NCI-H774 (cell line): ENCODE measurements around the gene MYO1A.
"Not testable (repeated sequence)": the region's sequence is repeated elsewhere in the genome, so short reads cannot be mapped to it uniquely, and the experiment has no call there.

Source experiments
- DNase-seq: peaks from one replicate; lab custom pipeline; 2025; lab: John Stamatoyannopoulos, UW

Gene MYO1A

DNA sequence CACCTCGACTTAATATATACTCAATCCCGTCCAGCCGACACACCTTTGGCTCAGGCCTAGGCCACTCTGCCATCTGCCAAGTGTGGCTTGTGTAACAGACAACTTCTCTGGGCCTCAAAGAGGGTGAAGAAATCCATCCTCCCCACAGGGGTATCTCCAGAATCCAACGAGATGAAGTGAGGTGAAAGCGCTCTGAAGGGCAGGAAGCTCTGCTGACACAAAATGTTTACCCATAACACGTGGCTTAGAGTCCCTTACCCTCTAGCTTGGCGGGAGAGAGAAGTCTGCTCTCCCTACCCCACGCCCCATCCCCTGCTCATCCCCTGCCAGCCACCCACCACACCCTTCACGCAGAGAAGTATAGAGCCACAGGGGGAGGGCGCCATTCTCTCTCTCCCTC lies 56.6 kb downstream of the MYO1A start:
- DNase-seq = no peak

DNA sequence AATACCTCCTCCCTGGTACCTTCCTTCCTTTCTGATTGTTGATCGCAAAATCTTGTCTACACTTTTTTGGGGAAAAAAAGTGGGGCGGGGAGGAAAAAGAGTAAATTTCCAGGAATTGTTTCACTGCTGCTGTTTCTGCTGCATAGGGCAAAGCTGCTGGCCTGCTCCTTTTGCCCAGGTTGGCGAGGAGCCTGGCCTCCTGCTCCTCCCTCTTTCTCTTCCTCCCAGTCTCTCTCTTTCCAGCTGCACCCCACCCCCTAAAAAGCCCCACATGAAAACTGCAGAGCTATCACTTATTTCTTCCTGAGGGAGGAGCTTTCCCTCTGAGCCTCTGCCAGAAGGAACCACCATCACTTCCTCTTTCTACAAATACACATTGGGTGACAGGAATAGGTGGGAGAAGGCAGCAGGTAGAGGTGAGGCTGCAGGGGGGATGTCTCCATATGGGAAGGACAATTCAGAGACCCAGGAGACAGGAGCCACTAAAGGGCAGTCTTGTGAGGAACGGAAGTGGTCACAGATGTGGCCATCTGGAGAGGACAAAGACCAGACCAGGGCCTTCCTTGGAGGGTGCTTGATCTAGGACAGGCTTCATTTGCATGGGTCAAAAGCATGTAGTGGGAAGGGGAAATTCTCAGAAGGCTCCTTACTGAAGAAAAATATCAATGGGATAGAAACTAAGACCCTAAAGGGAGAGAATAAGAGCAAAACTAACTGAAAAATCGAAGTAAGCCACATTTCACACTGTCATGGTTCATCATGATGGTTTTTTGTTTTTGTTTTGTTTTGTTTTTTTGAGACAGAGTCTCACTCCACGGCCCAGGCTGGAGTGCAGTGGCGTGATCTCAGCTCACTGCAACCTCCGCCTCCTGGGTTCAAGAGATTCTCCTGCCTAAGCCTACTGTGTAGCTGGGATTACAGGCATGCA lies 58.3 kb downstream of the MYO1A start:
- no peak for DNase-seq

DNA sequence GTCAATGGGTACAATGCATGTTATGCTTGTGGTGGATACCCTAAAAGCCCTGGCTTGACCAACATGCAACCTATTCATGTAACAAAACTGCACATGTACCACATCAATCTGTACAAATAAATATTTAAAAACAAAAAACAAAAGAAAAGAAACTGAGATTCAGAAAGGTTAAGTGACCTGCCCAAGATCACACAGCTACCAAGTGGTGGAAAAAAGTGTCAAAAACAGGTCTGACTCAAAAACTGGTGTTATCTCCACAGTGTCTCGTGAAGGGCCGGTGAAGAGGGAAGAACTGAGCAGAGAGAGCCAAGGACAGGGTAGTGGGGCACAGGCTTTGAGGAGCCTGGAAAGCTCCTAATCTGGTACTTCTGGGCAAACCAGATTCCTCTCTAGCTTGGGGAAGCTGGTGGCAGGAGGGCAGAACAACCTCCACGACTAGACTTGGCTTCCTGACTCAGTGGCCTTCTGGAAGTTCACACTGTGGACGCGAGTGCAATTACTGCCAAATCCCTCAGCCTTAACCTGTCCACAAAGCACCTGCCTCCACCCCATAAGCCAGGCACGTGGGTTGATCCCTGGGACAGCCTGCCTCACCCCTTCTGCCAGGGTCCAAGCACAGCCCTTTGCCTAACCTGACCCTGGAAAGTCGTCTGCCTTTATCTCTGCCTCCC lies 59.1 kb downstream of the MYO1A start:
- DNase-seq = no peak

DNA sequence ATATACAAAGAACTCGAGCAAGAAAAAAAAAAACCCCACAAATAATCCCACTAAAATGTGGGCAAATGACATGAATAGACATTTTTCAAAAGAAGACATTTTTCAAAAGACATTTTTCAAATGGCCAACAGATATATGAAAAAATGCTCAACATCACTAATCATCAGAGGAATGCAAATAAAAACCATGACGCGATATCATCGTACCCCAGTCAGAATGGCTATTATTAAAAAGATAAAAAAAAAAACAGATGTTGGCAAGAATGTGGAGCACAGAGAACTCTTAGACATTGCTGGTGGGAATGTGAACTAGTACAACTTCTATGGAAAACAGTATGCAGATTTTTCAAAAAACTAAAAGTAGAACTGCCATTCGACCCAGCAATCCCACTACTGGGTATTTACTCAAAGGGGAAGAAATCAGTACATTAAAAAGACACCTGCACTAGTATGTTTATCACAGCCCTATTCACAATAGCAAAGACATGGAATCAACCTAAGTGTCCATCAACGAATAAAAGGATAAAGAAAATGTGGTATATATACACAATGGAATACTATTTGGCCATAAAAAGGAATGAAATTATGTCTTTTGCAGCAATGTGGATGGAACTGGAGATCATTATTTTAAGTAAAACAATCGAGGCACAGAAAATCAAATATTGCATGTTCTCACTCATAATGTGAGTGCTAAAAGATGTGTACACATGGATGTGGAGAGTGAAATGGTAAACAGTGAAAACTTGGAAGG lies 59.9 kb downstream of the MYO1A start:
- no peak for DNase-seq

DNA sequence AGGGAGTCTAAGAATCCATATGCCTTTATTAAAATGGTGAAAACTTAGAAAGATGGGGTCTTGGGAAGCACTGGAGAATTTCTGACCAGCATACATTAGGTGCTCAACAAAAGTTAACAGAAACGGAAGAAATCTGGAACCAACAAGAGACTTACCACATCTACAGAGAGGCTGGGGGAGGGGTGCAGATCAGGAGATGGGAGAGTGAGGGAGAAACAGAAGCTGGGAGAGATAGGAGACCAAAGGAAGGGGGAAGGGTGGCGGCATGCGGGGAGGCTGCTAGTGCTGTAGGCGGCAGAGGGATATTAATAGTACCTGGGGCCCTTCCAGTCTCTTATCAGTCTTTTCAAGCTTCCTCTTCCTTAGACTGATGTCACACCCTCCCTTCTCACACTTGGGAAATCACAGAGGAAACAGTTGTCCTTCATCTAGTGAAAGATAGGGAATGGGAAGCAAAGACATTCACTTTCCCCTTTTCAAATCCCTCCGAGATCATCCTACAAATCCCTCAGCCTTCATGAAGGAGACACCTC lies 61.7 kb downstream of the MYO1A start:
- no peak for DNase-seq

DNA sequence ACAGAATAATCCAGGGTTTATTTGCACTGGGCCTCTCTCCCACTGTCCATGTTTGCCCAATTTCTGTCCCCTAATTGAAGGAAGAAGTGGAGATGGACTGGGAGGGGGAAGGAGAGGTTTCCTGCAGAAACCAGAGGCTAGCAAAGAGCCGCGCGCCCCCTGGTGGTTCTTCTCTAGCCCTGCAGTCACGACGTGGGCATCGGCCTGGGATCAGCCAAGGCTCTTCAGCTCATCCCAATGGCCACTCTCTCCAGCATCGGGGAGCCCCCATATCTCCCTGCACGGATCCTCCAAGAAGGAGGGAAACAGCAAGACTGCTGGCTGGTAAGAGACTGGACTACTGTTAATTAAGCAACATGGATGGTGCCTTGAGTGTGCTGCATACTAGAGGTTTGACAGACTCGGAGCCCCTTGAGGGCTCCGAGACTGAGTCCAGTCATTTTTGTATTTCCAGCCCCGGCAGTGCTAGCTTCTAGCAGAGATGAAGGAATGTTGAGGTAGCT lies 62.3 kb downstream of the MYO1A start:
- peak; percentile 79 for DNase-seq

DNA sequence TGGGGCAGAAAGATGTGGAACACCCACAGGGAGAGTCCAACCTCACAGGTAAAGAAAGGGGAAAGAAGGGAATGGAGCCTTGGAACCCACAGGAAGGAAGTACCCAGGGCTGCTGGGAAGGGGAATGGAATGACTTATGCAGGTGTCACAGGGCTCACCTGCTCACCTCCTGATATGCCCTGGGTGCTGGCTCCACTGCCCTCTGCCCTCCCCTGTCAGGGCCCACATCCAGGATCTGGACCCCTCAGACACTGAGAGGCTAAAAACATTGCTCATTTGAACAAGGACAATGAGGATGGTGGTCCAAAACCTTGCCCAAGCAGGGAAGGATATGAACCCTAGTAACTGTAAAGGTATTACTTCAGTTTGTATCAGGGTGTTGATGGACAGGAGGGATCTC lies 62.9 kb downstream of the MYO1A start:
- no peak for DNase-seq

DNA sequence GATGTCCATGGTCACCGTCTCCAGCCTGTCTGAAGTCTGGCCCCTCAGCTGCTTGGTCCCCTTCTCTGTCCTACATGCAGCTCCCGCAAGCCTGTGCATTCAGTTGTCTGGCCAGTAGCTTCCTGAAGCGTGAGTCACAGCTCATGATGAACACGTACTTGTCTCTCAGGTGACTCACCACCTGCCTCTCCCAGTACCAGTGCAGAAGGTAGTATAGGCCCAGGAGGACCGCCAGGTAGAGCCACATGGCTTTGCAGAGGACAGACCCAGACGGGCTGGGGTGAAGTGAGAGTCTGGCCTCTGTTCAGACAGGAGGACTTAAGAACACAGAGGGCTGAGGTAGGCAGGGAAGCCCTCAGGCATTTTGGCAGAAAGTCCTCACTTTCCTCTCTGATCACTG lies 64.2 kb downstream of the MYO1A start:
- DNase-seq = peak; percentile 47

DNA sequence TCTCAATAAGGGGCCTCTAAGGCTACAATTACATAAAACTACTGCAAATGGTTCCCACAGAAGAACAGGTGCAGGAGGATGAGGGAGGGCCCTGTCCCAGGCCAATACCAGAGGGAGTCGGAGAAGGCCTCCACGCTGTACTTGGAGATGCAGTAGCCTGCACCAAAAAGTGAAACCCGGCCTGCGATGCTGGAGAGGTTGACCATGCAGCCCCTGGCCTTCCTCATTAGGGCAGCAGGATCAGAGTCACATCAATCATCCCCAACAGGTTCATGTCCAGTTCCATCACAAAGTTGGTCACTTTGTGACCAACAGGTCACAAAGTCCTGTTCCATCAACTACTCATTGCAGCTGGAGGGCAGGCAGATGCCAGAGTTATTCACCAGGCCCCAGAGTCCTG lies 66.5 kb downstream of the MYO1A start:
- no peak for DNase-seq

DNA sequence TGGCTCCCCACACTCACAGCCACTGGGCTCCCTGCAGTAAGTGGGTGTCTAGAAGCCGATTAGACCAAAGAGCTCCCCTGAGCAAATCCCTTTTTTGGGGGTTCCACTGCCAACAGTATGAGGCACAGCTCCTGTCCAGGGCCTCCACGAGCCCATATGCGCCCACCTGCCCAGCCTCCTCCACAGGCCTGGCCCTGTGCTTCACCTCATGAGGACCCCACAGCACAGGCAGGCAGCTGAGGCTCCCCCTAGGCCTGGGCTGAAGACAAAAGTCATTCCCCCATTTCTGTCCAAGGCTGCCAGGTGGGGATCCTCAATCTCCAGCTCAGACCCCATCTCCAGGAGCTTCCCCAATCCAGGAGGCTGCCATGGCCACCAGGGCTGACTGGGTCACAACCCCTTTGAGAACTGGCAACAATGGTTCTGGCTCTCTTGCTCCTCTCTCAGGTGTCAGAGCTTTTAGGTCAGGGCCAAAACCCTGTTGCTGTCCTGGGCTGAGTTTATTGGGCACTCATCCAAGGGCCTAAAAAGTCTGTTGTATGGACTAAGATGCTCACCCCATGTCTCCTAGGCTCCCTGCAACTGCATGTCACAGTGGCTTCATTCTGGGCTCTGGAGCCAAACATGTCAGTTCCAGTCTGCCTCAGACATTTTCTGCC lies 67.2 kb downstream of the MYO1A start:
- DNase-seq = not testable (repeated sequence)

DNA sequence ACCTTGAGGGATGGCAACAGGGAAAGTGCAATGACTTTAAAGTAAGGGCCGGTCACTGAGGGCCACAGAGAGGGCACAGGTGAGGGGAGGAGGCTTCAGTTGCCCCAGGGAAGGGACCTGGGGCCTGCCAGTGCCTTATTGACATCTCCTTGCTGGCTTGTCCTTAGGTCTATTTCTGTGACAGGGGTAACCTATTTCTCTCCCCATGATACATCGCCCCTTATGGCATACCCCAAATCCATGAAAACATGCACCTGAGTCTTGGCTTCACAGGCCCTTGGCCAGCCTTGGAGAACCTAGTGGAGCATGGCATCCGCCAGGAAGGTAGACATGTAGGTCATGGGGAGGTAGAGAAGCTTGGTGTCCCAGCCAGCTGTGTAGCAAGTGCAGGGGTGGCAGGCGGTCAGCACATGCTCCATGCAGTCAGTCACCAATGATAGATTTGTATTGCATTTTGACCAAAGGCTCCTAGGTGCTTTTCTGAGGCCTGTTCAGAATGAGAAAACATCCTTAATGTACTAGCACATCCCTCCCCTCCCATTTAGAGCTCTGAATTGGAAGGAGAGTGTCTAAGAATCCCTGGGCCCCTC lies 68.9 kb downstream of the MYO1A start:
- DNase-seq = no peak

DNA sequence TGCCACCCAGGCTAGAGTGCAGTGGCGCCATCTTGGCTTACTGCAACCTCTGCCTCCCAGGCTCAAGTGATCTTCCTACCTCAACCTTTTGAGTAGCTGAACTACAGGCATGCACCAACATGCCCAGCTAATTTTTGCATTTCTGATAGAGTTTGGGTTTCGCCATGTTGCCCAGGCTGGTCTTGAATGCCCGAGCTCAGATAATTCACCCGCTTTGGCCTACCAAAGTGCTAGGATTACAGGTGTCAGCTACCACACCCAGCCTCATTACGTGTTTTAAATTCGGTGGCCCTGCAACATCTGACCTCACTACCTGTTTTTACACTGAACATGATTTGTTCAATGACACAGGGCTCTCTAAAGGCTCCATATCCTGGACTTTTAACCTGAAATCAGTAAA lies 69.7 kb downstream of the MYO1A start:
- DNase-seq = no peak

DNA sequence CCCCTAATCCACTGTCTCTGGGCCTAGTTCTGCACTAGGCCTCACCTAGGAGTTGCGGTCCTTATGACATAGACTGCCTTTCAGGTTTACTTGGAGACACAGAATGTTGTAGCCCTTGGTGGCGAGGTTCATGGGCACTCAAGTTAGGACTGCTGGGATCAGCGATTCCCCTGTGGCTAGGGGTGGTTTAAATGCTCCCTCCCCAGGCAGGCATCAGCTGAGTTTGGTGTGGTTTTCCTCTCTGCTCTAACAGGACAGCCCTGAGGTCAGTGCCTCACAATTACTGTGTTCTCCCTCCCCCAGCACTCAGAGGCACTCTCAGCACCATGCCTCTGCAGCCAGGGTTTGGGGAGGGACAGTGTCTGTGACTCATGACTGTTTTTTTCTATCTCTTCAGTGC lies 70.3 kb downstream of the MYO1A start:
- DNase-seq = no peak
